HL-60 (cell line): ENCODE data around the gene PIMREG.

Experiments
- POLR2AphosphoS5 ChIP-seq: IDR thresholded peaks from 2 replicates; pipeline ENCODE4 v1.6.1; 2012; ENCODE audit warnings: low read depth
- SPI1 ChIP-seq: IDR thresholded peaks from 2 replicates; pipeline ENCODE4 v1.6.1; 2012; ENCODE audit warnings: low read depth, mild to moderate bottlenecking, borderline replicate concordance
- TF ChIP-seq, protein P1 (sequence below): IDR thresholded peaks from one replicate; pipeline ENCODE4 v1.5.1; 2011; ENCODE audit warnings: low read length, control low read depth, inconsistent platforms; ENCODE audit not compliant: insufficient read depth
- TF ChIP-seq, protein P2 (sequence below): IDR thresholded peaks from 2 replicates; pipeline ENCODE4 v1.6.1; 2012; ENCODE audit warnings: low read depth; ENCODE audit not compliant: insufficient replicate concordance

DNA sequence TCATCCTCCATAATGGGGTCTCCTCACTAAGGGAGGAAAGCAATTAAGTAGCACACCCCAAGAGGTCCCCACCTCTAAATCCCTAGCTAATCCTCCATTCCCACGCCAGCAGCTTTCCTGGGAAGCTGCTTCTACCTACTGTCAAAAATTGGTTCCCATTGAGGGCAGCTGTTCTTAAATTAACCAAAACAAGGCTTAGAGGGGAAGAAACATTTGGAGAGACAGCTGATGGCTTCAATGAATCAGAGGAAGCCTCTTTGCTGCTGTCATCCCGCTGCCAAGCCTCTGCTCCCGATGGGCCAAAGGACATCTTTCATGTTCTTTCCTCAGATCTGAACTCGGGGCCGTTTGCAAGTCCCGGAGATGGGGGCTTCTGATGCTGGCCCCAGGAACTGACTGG lies 36.0 kb upstream of the PIMREG start:
- TF ChIP-seq, protein P1, sequence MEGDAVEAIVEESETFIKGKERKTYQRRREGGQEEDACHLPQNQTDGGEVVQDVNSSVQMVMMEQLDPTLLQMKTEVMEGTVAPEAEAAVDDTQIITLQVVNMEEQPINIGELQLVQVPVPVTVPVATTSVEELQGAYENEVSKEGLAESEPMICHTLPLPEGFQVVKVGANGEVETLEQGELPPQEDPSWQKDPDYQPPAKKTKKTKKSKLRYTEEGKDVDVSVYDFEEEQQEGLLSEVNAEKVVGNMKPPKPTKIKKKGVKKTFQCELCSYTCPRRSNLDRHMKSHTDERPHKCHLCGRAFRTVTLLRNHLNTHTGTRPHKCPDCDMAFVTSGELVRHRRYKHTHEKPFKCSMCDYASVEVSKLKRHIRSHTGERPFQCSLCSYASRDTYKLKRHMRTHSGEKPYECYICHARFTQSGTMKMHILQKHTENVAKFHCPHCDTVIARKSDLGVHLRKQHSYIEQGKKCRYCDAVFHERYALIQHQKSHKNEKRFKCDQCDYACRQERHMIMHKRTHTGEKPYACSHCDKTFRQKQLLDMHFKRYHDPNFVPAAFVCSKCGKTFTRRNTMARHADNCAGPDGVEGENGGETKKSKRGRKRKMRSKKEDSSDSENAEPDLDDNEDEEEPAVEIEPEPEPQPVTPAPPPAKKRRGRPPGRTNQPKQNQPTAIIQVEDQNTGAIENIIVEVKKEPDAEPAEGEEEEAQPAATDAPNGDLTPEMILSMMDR, result no peak
- no peak for TF ChIP-seq POLR2AphosphoS5
- TF ChIP-seq, protein P2, sequence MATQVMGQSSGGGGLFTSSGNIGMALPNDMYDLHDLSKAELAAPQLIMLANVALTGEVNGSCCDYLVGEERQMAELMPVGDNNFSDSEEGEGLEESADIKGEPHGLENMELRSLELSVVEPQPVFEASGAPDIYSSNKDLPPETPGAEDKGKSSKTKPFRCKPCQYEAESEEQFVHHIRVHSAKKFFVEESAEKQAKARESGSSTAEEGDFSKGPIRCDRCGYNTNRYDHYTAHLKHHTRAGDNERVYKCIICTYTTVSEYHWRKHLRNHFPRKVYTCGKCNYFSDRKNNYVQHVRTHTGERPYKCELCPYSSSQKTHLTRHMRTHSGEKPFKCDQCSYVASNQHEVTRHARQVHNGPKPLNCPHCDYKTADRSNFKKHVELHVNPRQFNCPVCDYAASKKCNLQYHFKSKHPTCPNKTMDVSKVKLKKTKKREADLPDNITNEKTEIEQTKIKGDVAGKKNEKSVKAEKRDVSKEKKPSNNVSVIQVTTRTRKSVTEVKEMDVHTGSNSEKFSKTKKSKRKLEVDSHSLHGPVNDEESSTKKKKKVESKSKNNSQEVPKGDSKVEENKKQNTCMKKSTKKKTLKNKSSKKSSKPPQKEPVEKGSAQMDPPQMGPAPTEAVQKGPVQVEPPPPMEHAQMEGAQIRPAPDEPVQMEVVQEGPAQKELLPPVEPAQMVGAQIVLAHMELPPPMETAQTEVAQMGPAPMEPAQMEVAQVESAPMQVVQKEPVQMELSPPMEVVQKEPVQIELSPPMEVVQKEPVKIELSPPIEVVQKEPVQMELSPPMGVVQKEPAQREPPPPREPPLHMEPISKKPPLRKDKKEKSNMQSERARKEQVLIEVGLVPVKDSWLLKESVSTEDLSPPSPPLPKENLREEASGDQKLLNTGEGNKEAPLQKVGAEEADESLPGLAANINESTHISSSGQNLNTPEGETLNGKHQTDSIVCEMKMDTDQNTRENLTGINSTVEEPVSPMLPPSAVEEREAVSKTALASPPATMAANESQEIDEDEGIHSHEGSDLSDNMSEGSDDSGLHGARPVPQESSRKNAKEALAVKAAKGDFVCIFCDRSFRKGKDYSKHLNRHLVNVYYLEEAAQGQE, result no peak
- no peak for TF ChIP-seq SPI1
